HG02943 (cell line): ENCODE results near the gene ZNF23.
"Not testable (repeated sequence)": the region's sequence is repeated elsewhere in the genome, so short reads cannot be mapped to it uniquely, and the experiment has no call there.

Source experiments
- ATAC-seq: cut with Tn5 transposase; IDR thresholded peaks from one replicate; pipeline ENCODE4 v1.9.1; 2021; ENCODE audit warnings: mild to moderate bottlenecking, low read depth, moderate library complexity; ENCODE audit not compliant: unreplicated experiment

Gene ZNF23

DNA sequence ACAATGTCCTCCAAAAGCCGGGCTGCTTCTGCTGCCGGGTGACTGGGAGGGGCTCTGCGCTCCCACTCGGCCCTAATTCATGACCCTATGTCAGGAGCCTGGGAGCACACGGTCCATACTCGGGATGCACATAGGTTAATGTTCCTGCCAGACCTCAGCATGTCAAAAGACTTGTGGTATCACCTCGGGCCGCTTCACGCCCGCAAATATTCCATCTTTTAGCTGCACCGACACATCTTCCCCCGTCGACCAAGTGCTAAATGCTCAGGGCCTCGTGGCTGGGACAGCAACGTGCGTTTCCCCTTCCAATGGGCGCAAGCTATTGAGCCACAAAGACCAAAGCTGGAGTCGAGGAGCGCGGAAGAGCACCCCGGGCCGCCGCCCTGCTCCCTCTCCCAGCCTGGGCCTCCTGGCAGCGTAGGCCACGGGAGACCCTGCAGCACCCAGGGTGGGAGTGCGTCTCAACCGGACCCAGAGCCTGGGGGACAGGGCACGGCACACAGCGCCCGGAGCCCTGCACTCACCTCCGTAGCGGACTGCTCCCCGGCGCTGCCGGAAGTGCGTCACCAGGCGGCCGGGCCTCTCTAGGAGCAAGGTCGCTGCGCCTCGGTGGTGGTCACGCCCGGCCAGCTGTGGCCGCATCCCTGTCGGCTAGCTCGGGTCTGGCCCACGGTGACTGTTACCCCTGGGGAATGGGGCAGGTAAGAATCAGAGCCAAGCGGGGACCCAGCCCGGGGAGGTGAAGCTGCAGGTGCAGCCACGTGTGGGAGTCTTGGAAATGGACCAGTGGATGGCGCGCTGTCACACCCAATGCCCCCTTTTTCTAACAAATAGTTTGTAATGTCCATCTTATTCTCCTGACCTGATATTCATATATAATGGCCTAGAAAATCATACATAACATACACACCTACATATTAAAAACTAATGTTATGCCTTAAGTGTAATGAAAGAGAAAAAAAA is at the start of gene ZNF23:
Gene ZNF23, minus strand, starts transcription at position 562 of the 963 bp plus-strand sequence. CDS start 5,451 bp downstream, outside the sequence.
- ATAC-seq, result peak; percentile 91

DNA sequence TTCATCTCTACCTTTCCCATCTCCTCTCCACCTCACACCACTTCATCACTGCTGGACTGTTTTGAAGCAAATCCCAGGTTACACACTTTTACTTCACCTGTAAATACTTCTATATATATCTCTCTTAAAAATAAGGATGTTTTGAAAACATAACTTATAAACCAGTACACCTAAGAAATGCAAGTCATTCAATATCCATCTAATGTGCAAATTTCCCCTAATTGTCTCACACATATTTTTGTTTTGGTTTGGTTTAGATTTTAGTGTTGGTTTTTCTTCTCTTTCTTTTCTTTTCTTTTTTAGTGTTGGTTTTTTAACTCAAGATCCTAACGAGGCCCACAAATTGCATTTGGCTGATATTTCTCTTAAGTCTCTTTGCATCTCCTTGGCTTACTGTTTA is 45.0 kb upstream of the ZNF23 start:
- no peak for ATAC-seq

GRCh38 chr16:71504901-71505300 is 42.9 kb upstream of the ZNF23 start:
- no peak for ATAC-seq

- not testable (repeated sequence) for ATAC-seq
Observed at GRCh38 chr16:71504051-71504450, 42.0 kb upstream of the ZNF23 start.

GRCh38 chr16:71501547-71501946 is 39.5 kb upstream of the ZNF23 start:
- ATAC-seq, result no peak

GRCh38 chr16:71500964-71501363 is 38.9 kb upstream of the ZNF23 start:
- ATAC-seq, result no peak

- no peak for ATAC-seq
Observed at GRCh38 chr16:71499775-71500364, 37.8 kb upstream of the ZNF23 start.

DNA sequence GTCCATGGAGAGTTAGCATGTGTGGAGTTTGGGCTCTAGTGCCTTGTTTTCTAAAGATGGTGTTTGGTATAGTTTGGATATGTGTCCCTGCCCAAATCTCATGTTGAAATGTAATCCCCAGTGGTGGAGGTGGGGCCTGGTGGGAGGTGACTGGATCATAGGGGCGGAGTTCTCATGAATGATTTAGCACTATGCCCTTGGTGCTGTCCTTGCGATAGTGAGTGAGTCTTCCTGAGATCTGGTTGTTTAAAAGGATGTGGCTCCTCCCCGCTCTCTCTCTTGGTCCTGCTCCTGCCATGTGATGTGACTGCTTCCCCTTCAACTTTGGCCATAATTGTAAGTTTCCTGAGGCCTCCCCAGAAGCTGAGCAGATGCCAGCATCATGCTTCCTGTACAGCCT is 36.0 kb upstream of the ZNF23 start:
- ATAC-seq, result no peak

- ATAC-seq, result no peak
Observed at GRCh38 chr16:71493213-71493612, 31.2 kb upstream of the ZNF23 start.

DNA sequence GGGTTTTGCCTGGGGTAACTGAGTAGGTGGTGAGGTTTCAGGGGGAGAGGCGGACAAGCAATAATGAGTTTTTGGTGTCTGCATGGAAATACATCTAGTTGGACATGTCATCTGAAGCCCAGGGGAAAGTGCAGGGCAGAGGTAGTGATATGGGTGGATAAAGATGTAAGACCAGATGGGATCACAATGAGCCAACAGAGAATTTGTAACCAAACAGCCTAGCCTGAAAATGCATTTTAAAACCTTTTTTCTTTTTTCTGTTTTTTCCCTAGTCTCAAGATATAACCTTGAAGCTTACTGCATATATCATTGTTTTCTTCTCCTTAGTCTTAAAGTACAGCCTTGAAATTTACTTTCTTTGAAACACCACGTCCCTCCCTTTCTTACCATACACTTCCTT is 30.7 kb upstream of the ZNF23 start:
- ATAC-seq, result no peak

- ATAC-seq, result no peak
Observed at GRCh38 chr16:71491054-71491453, 29.0 kb upstream of the ZNF23 start.

- no peak for ATAC-seq
Observed at GRCh38 chr16:71490361-71490760, 28.3 kb upstream of the ZNF23 start.

- ATAC-seq, result no peak
Observed at GRCh38 chr16:71489122-71489521, 27.1 kb upstream of the ZNF23 start, which contains the start of gene ZNF19. TSS of gene ZNF19 (minus strand) at chr16:71489324. CDS start at chr16:71482114, 7,210 bp downstream.

DNA sequence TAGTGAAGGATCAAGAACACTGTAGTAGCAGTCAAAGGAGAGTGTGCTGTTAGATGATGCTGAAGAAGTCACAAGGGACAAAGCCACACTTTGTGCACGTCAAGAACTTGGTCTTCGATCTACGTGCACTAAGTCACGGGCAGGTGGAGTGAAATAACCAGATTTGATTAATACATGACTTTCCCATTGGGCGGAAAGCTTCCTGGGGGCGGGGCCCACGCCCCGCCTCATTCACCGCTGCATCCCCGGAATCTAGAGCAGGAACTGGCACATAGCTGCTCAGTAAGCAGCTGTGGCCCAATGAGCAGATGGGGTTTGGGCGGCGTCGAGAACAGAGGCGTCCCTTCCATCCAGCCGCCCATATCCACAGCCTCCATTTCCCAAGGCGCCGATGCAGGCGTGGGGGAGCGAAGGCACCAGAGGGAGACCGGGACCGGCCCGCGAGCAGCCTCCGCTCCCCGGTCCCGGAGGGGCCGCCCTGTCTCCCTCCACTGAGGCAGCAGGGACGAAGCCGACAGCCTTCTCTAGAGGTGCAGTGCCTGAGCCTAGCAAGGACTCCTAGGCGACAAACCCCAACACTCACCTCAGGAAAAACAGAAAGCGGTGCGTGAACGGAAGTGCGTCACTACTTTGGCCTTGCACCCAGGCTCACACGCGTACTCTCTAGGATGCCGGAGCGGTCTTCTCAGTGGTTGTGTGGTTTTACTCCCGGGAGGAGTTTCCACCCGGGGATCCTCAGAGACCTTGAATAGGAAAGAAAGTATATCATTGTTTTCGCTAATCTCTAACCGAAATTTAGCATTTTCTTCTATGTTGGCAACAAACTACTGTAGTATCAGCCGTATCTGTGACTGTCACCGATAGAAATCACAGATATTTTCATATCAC is 22.2 kb upstream of the ZNF23 start:
- peak; percentile 91 for ATAC-seq

GRCh38 chr16:71482569-71482968 is 20.5 kb upstream of the ZNF23 start:
- ATAC-seq, result no peak

- no peak for ATAC-seq
Observed at GRCh38 chr16:71480956-71481355, 18.9 kb upstream of the ZNF23 start.

DNA sequence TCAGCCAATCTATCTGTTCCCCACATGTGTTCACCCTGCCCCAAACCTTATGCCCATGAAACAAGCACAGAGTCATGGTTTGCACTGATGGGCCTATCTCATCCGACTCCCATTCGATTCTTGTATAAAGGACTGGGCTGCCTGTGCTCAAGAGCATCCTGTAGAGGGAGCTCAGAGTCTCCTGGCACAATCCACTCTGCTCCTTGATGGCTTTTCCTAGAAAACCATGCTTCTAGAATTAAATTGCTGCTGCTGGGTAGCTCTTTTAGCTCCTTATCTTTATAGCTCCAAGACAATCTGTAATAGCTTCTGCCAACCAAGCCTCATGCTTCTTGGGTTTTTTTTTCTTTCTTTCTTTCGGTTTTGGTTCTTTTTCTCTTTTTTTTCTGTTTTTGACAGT is 17.4 kb upstream of the ZNF23 start:
- no peak for ATAC-seq

GRCh38 chr16:71476457-71477124 is 14.5 kb upstream of the ZNF23 start:
- ATAC-seq, result no peak

GRCh38 chr16:71474864-71475263 is 12.8 kb upstream of the ZNF23 start:
- no peak for ATAC-seq

- ATAC-seq, result no peak
Observed at GRCh38 chr16:71473891-71474290, 11.8 kb upstream of the ZNF23 start.
